HG03575 (cell line): ENCODE measurements around the gene ZNF165.
A peak's percentile ranks its signal among the peaks of the same experiment; 100 is the strongest.
"Not testable (repeated sequence)": the region's sequence is repeated elsewhere in the genome, so short reads cannot be mapped to it uniquely, and the experiment has no call there.

Experiments
- ATAC-seq: cut with Tn5 transposase; IDR thresholded peaks from one replicate; pipeline ENCODE4 v1.9.1; 2021; ENCODE audit not compliant: unreplicated experiment, insufficient number of reproducible peaks, low FRiP score; ENCODE audit errors: extremely low read depth

ZNF165 gene

DNA sequence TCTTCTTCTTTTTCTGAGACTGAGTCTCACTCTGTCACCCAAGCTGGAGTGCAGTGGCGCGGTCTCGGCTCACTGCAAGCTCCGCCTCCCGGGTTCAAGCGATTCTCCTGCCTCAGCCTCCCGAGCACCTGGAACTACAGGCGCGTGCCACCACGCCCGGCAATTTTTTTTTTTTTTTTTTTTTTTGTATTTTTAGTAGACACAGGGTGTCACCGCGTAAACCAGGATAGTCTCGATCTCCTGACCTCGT, at the start of gene ZNF165:
ZNF165 (plus strand) TSS at position 188 of the 250 bp plus-strand sequence. CDS start 4,913 bp downstream, outside the sequence.
- not testable (repeated sequence) for ATAC-seq

DNA sequence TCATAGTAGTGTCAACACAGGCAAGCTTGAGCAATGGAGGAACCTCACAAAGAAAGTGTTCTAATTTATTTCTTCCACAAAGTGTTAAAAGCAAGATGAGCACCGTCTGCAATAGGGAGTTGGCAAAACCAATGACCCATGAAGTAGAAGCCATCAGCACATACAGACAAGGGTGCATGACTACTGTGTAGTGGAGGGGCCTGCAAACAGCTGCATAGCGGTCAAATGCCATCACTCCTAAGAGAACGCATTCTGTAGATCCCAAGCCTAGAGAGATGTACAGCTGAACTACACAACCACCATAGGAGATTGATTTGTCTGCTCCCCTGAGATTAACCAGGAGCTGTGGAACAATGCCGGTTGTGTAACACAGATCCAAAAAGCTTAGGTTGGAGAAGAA, 26.8 kb upstream of the ZNF165 start:
- no peak for ATAC-seq

DNA sequence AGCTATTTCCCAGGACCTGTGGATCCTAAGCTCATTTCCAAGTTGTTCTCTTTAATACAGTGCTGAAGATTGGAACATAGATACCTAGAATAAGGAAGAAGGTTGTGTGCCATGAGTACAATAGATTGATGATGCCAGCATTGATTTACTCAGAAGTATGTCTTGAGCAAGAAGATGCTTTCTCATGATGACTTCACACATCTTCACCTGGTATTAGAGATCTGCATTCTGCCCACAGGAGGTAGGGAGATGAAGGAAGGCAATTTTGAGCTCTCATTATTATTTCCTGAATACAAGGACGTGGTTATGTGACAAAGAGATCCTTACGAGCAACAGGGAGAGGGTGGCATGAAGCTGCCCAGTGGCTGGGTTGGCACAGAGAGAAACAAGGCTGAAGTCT, 20.0 kb upstream of the ZNF165 start:
- no peak for ATAC-seq

DNA sequence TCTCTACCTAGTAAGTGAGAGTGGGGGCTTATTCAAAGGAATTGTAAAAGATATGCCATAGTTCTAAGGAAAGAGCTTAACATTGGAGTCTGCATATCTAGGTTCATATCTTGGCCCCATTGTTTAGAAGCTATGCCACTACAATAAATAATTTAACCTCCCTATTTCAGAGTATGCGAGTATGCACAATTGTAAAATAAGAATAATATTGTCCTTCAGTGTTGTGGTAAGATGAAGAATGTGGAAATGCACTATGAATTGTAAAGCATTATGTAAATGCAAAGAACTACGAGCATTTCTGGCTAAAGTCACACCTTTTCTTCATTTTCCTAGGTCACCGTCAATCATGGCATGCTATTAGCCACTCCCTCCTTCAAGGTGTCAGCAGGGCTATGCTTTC, 16.1 kb upstream of the ZNF165 start:
- no peak for ATAC-seq

DNA sequence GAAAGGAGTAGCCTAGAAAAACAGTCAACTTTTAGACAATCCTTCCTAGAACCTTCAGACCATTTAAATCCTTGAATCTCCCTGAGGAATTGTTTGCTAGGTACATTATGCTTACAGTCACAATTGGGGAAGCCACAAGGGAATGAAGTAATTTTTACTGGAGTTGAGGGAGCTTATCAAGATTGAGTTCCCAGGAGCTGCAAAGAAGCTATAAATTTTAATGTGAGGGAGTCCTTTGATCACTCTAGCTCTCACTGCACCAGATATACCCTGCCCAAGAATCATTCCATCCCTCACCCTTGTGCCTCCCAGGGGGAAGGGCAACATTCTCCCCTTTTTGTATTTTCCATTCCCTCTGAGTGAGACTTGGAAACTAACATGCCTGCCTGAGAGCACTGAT, 12.3 kb upstream of the ZNF165 start:
- no peak for ATAC-seq

DNA sequence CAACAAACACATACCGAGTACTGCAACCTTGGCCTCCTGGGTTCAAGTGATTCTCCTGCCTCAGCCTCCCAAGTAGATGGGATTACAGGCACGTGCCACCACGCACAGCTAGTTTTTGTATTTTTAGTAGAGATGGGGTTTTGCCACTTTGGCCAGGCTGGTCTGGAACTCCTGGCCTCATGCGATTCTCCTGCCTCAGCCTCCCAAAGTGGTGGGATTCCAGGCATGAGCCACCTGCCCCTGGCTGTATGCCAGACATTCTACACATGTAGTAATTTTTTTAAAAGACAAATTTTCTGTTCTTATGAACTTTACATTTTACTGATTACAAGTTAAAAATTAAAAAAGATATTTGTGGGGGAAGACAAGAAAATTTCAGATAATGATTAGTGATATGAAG, 9.4 kb upstream of the ZNF165 start:
- not testable (repeated sequence) for ATAC-seq

DNA sequence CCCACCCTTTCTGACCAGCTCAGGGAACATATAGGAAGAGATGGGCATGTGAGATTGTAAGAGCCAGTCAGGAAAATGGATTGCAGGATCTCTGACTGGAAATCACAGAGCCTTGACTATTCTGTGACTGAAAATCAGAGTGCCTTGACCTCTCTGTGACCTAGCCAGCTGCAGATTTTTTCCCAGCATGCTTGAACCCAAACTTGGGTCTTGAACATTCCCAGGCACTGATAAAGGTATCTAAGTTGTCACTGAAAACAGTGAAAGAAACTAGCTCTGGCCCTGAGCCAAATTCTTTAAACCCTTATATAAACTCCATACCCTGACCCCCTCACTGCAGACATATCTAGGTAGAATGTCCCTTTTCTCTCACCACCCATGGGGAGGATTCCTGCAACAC, 2.3 kb upstream of the ZNF165 start:
- ATAC-seq, result no peak

DNA sequence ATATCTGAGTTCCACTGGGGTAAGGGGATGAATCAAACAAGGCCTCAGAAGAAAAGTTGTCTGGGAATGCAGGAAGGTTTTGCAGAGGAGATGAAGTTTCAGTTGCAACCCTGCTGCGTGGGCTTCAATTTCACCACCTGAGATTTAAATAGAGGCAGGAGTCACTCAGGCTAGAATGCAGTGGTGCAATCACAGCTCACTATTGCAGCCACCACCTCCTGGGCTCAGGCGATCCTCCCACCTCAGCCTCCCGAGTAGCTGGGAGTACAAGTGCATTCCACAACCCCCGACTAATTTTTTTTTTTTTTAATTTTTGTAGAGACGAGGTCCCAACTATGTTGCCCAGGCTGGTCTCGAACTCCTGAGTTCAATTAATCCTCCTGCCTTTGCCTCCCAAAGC, 1.5 kb upstream of the ZNF165 start:
- no peak for ATAC-seq

DNA sequence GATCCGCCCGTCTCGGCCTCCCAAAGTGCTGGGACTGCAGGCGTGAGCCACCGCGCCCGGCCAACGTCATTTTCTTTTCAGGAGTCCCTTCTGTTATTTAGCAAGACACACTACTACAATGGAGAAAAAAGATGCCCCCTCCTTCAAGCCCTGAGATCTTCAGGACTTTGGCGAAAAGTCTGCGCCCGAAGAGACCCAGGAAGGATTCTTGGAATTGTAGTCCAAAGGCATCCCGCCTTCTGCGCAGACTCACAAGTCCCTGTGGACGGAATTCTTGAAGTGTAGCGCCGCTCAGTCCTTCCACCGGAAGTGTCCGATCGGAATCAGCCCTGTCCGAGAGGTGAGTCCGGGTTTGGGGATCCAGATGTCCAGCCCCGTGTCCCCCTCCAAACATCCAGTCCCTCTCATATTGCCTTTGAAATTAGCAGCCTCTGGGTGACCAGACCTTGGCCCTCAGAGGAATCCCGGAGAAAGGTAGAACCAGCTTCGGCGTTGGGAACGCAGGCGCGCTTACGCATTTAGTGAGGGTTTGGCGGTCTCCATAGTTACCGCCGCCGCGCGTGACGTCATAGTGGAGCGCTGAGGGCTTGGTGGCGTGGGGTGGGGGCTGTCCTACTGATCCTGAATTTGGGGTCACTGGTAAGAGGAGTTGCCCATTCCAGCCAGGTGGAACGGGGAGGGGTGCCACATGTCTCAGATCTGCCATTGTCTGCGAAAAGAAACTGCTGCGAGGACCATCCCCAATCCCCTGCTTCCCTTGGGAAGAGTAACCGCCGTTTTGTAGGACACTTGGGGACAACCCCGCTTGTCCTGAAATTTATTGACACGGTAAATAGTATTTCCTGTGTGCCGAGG, 490 bp downstream of the ZNF165 start:
- peak; percentile 22 for ATAC-seq

DNA sequence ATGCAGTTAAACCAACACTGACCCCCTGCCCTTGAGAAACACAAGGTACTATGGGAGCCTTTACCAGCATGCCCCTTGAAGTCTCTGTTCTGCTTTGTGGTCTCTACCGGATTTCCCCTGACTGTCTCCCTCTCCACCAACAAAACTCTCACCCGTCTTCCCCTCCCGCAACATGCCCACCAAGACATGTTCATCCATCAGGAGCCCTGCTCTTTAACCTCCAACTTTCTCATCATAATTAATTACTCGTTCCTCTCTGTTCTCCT, 1.1 kb downstream of the ZNF165 start:
- peak; percentile 44 for ATAC-seq

DNA sequence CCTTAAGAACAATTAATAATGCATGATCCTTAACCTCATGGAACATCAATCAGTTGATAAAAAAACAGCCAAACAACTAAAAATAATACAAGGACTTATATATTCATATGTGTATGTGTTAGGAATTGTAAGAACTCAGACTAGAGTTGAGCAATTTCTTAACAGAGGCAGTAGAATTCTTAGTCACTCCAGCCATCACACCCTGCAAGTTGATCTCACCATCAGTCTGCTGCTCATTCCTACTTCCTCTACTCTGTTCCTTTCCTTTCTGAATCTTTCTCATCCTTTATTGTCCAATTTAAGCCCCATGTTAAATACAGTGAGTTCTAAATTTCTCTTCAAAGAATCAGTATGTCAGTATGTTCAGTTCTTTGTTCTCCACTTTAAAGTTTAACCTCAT, 2.6 kb downstream of the ZNF165 start:
- ATAC-seq, result no peak

DNA sequence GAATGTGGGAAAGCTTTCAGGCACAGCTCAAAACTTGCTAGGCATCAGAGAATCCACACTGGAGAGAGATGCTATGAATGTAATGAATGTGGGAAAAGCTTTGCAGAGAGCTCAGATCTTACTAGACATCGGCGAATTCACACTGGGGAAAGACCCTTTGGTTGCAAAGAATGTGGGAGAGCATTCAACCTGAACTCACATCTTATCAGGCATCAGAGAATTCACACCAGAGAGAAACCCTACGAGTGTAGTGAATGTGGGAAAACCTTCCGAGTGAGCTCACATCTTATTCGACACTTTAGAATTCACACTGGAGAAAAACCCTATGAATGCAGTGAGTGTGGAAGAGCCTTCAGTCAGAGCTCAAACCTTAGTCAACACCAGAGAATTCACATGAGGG, 8.7 kb downstream of the ZNF165 start:
- ATAC-seq, result no peak

DNA sequence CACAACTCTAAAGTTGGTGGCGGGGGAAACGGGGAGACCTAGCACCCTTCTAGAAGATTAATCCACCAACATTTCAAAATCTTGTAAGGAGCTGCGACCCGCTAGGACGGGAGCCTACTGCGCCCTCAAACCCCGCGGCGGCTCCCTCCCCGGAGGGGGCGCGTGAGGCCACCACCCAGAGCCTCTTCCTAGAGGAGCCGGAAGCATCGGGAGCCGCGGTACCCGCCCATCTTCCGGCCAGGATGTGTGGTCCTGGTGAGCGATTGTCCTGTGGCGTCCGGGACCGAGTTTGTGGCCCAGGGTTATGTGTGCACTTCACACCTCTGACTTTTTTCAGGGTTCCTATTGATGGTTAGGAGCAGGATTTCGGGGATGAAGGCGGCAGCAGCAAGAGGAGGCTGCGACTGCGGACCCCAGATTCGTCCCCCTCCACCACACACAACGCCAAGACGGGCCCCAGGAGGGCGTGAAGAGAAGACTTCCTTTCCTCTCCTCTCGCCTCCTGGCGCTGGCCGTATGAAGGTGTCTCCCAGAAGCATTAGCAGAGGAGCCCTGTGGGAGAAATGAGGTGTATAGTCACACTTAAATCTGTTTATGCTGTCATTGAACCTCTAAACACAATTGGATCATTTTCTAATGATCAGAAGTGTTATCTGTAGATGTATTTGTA, 10.7 kb downstream of the ZNF165 start:
- ATAC-seq, result no peak

DNA sequence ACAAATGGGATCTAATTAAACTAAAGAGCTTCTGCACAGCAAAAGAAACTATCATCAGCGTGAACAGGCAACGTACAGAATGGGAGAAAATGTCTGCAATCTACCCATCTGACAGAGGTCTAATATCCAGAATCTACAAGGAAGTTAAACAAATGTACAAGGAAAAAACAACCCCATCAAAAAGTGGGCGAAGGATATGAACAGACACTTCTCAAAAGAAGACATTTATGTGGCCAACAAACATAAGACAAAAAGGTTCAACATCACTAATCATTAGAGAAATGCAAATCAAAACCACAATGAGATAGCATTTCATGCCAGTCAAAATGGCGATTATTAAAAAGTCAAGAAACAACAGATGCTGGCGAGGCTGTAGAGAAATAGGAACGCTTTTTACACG, 21.9 kb downstream of the ZNF165 start:
- ATAC-seq, result not testable (repeated sequence)

DNA sequence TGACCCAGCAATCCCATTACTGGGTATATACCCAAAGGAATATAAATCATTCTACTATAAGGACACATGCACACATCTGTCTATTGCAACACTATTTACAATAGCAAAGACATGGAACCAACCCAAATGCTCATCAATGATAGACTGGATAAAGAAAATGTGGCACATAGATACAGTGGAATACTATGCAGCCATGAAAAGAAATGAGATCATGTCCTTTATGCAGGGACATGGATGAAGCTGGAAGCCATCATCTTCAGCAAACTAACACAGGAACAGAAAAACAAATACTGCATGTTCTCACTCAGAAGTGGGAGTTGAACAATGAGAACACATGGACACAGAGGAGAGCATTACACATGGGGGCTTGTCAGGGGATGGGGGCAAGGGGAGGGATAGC, 22.3 kb downstream of the ZNF165 start:
- ATAC-seq, result not testable (repeated sequence)

DNA sequence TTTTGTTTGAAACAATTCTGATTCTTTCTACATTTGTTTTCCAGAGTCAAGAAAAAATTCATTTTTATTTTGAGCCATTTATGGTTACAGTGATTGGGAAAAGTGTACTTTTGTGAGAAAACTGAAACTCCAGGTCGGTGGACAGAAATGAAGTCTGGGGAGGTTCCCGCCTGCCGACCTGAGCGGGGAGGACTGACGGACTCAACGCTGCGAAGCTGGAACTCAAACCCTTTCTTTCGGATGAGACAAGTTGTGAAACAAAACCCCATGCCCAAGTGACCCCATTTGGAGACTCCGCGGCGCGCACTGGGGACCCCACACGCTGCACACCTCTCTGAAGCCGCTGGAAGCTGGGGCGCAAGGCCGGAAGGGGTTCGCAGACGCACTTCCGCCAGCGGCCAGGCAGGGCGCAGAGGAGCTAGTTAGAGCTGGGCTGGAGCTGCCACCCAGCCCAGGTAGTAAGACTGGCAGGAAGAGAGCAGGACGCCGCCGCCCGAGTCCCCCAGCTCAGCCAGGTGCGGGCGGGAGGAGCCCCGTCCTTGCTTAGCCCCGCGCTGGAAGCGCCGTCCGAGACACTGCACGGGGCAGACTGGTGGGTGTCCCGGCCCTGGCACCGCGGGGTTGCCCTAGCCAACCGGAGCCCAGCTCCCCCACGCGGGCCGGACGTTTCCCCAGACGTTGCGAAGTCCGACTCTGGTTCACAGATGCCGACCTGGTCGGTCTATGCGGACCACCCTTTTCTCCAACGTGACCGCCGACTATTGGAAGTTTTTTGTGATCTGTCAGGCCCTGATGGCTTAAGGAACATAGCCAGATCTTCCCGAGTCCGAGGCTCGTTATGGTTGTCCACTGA, 24.2 kb downstream of the ZNF165 start:
- ATAC-seq, result no peak

DNA sequence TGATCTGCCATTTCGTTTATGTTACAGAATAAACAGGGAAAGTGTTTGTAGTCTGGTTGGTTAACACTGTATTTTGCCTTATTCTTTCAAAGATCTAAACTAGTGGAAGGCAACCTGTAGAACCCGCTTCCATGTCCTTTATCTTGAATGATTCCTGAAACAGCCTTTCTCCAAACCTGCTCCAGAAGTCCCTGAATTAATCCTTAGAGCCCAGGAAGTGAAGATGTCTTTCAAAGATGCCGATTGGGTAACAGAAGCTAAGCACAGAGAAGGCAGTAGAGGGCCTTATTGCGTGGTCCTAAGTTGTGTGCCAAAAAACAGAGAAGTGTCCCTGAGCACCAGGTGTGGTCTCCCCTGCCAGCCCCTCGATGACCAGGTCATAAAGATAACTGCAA, 24.9 kb downstream of the ZNF165 start:
- no peak for ATAC-seq

DNA sequence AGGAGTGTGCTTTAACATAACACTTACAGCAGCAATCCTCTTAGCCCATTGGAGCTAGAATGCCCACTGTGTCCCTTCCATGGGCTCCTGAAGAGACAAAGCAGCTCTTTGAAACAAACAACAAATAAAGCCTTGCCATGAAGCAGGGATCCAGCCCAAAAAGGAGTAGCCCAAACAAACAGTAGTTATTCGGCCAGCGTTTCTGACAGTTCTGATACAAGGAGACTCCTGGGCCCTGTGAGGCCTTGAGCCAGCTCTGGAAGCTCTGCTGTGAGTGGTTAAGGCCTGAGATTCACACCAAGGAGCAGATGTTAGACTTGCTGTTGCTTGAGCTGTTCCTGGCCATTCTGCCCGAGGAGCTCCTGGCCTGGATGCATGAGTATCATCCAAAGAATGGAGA, 27.1 kb downstream of the ZNF165 start:
- no peak for ATAC-seq

DNA sequence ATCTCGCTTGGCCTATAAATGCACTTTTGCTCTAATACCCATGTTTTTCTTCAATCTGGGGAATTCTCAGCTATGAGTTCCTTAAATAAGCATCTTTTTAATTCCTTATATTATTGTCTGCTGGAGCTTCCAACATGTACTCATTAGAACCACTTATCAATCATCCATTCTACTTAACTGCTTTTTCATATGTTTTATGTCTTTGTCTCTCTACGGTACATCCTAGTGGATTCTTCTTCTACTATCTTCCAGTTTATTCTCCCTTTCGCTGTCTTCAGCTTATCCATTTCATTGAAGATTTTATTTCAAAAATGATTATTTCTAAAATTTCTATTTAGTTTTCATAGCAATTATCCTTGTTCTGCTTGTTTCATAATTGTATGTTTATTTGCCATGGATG, 31.6 kb downstream of the ZNF165 start:
- no peak for ATAC-seq

DNA sequence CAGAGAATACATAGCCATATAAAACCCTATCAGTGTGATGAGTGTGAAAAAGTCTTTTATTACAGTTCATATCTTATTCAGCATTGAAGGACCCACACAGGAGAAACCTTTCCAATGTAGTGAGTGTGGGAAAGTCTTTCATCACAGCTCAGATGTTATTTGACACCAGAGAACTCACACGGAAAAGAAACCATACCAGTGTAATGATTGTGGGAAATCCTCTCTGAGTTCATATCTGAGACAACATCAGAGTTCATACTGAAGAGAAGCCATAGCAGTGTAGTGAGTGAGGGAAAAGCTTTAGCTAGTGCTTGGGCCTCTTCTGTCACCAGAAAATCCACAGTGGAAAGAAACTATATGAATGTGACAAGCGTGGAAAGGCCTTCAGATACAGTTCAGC, 35.4 kb downstream of the ZNF165 start:
- ATAC-seq, result no peak
